ENCODE data around the gene DLG2.
"Not testable (repeated sequence)": the region's sequence is repeated elsewhere in the genome, so short reads cannot be mapped to it uniquely, and the experiment has no call there.

DLG2 gene

DNA sequence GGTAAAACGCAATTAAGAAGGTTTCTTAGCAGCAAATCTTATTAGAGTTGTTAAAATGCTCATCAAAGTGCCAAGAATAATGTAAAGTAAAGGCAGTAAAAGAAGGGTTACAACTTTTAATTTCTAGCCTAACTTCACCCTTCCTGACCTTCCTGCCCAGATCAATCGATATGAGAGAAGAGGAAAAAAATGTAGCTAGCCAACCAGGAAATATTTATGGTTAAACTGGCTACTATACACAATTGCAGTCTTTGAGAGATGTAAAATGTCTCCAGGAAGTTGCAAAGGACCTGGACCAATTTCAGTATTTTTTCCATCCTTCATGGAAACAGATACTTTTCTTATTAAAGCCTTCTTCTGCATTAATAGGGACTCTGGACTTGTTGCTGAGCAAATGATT is 2199.2 kb downstream of the DLG2 start:
- FAIRE-seq: no peak
- DNase-seq (ENCODE audit: insufficient read length, low spot score): no peak
- no peak for TF ChIP-seq CTCF (IDR thresholded peaks at IDR 0.05; ENCODE audit: insufficient read depth, missing control alignments)

DNA sequence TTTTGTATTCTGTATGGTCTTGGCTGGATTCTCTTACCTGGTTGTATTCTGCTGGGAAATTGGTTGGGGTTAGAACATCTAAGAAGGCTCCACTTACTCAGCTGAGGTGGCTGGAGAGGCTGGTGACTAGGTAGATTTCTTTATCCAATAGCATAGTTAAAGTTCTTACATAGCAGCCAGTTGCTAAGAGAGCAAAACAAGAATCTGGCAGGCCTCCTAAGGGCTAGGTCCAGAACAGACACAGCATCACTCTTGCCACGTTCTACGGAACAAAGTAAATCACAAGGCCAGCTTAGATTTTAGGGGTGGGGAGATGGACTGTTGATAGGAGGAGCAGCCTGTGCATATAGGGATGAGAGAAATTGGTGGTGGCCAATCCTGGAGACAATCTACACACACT is 2199.6 kb downstream of the DLG2 start:
- no peak for FAIRE-seq
- no peak for TF ChIP-seq CTCF (IDR thresholded peaks at IDR 0.05; ENCODE audit: insufficient read depth, missing control alignments)
- no peak for DNase-seq (ENCODE audit: insufficient read length, low spot score)

DNA sequence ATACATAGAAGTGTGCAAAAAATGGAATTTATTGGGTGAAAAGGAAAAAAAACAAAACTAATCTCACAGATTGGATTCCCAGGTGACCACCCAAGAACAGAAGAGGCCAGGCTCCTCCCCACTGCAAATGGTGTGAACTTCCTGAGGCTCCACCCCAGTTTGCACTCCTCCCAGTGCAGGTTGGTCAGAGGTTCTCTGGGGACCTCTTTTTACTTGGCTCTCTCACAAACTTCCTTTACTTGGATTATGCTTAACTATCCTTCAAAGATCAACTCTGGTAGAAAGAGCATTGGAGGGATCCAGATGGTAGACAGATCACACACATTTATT is 2202.0 kb downstream of the DLG2 start:
- TF ChIP-seq CTCF (IDR thresholded peaks at IDR 0.05; ENCODE audit: insufficient read depth, missing control alignments): no peak
- no peak for FAIRE-seq
- no peak for DNase-seq (ENCODE audit: insufficient read length, low spot score)

GRCh38 chr11:83424376-83425136 is 2202.6 kb downstream of the DLG2 start:
- DNase-seq (ENCODE audit: insufficient read length, low spot score): no peak
- TF ChIP-seq CTCF (IDR thresholded peaks at IDR 0.05; ENCODE audit: insufficient read depth, missing control alignments): no peak
- FAIRE-seq: no peak

DNA sequence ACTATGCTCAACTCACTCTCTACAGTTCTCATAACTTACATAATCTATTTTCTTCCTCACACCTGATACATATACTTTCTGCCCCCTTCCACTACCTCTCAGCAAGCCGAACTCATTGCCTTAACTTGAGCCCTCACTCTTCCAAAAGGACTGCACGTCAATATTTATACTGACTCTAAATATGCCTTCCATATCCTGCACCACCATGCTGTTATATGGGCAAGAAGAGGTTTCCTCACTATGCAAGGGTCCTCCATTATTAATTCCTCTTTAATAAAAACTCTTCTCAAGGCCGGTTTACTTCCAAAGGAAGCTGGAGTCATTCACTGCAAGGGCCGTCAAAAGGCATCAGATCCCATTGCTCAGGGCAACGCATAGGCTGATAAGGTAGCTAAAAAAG is 2204.5 kb downstream of the DLG2 start:
- DNase-seq (ENCODE audit: insufficient read length, low spot score); FAIRE-seq: not testable (repeated sequence)

- FAIRE-seq: no peak
- no peak for TF ChIP-seq CTCF (IDR thresholded peaks at IDR 0.05; ENCODE audit: insufficient read depth, missing control alignments)
- no peak for DNase-seq (ENCODE audit: insufficient read length, low spot score)
Observed at GRCh38 chr11:83410605-83411565, 2216.3 kb downstream of the DLG2 start.

GRCh38 chr11:83409891-83410290 is 2217.3 kb downstream of the DLG2 start:
- FAIRE-seq (no peak), DNase-seq (ENCODE audit: insufficient read length, low spot score) (no peak)

More at GRCh38 chr11:83409891-83410290, 2217.3 kb downstream of the DLG2 start:
- TF ChIP-seq CTCF (IDR thresholded peaks at IDR 0.05; ENCODE audit: insufficient read depth, missing control alignments): no peak
